PC-3 (cell line): Measurements from ENCODE around the gene RNF123. TPM values are rescaled to one million over a fixed set of nuclear protein-coding genes. Genes with fewer than 3 reads are reported as not detected.

ENCODE experiments used
- ATAC-seq: fragments of 200-7000 bp; cut with Tn5 transposase; 2 replicates; pipeline ENCODE4 v1.9.1; 2020; ENCODE audit warnings: mild to moderate bottlenecking, moderate library complexity
- BruUV-seq: library from RNA; stranded (reverse); fragments of 400-500 nt; replicated peaks from 2 replicates; lab custom pipeline; 2021; lab: Mats Ljungman, UMichigan
- CTCF ChIA-PET: fragments of 300-600 bp; sonication (Branson Sonifier 250); formaldehyde crosslinking; loops from one replicate; lab custom pipeline; 2022; ENCODE audit warnings: antibody characterized with exemption; lab: Charles Lee
- POLR2A ChIA-PET: fragments of 300-600 bp; sonication (Branson Sonifier 250); formaldehyde crosslinking; loops from one replicate; lab custom pipeline; 2022; ENCODE audit warnings: antibody characterized with exemption; ENCODE audit not compliant: unreplicated experiment; lab: Charles Lee
- DNase-seq: peaks from one replicate; pipeline ENCODE4 v3.0.0-alpha.2; 2015
- H2AFZ ChIP-seq: fragments of 300-600 bp; sonication (generic); 2 replicates; pipeline ENCODE4 v1.6.0; 2016; ENCODE audit warnings: antibody characterized with exemption, low read length
- H3F3A ChIP-seq: fragments of 300-600 bp; sonication (generic); one replicate; pipeline ENCODE4 v1.6.0; 2017; ENCODE audit warnings: antibody characterized with exemption, low read length, control low read depth, mild to moderate bottlenecking; ENCODE audit not compliant: unreplicated experiment
- H3K27ac ChIP-seq: fragments of 300-600 bp; sonication (generic); 2 replicates; pipeline ENCODE4 v1.5.1; 2016; ENCODE audit warnings: mild to moderate bottlenecking, low read length
- H3K27me3 ChIP-seq: fragments of 300-600 bp; sonication (generic); 2 replicates; pipeline ENCODE4 v1.6.1; 2016; ENCODE audit warnings: low read length, mixed read lengths
- H3K36me3 ChIP-seq: fragments of 300-600 bp; sonication (generic); 2 replicates; pipeline ENCODE4 v1.6.1; 2016; ENCODE audit warnings: low read depth, mixed run types, low read length, mixed read lengths
- H3K4me1 ChIP-seq: fragments of 300-600 bp; sonication (generic); 2 replicates; pipeline ENCODE4 v1.5.1; 2016; ENCODE audit warnings: low read length; ENCODE audit not compliant: insufficient read depth
- H3K4me2 ChIP-seq: fragments of 300-600 bp; sonication (generic); 2 replicates; pipeline ENCODE4 v1.6.0; 2016; ENCODE audit warnings: low read length
- H3K4me3 ChIP-seq: fragments of 300-600 bp; sonication (generic); 2 replicates; pipeline ENCODE4 v1.5.1; 2016; ENCODE audit warnings: mild to moderate bottlenecking, low read length, mixed read lengths
- H3K79me2 ChIP-seq: fragments of 300-600 bp; sonication (generic); 2 replicates; pipeline ENCODE4 v1.6.1; 2017; ENCODE audit warnings: low read length, mixed read lengths
- H3K9ac ChIP-seq: fragments of 300-600 bp; sonication (generic); 2 replicates; pipeline ENCODE4 v1.6.0; 2016; ENCODE audit warnings: mild to moderate bottlenecking, low read length
- H3K9me2 ChIP-seq: fragments of 300-600 bp; sonication (generic); replicated peaks from 2 replicates; pipeline ENCODE4 v1.6.1; 2016; ENCODE audit warnings: mixed run types, low read length, mixed read lengths
- H3K9me3 ChIP-seq: fragments of 300-600 bp; sonication (generic); 2 replicates; pipeline ENCODE4 v1.6.1; 2016; ENCODE audit warnings: low read length, mixed read lengths
- H4K20me1 ChIP-seq: fragments of 300-600 bp; sonication (generic); 2 replicates; pipeline ENCODE4 v1.6.1; 2016; ENCODE audit warnings: low read length, mixed read lengths
- EZH2 ChIP-seq: fragments of 300-600 bp; sonication (generic); IDR thresholded peaks from one replicate; pipeline ENCODE4 v1.6.1; 2017; ENCODE audit warnings: antibody characterized with exemption, mild to moderate bottlenecking, low read length; ENCODE audit not compliant: unreplicated experiment
- EZH2phosphoT487 ChIP-seq: fragments of 300-600 bp; sonication (generic); IDR thresholded peaks from 2 replicates; pipeline ENCODE4 v1.6.1; 2018; ENCODE audit warnings: mild to moderate bottlenecking, antibody characterized with exemption, low read length, borderline replicate concordance
- intact Hi-C: fragments of 100-400 bp; cut with micrococcal nuclease; formaldehyde crosslinking; loops from 2 replicates; pipeline ENCODE4 v1.9.0; 2023
- total RNA-seq: library from RNA; depleted of rRNA; stranded (reverse); fragments of >200 nt; gene quantifications from 2 replicates; pipeline ENCODE4 v1.2.3, GENCODE V29; 2014
- TF ChIP-seq, protein P1 (sequence below): fragments of 300-600 bp; sonication (generic); conservative IDR thresholded peaks from 2 replicates; pipeline ENCODE4 v1.5.1; 2017; ENCODE audit warnings: antibody characterized with exemption, low read depth, mild to moderate bottlenecking, low read length

Gene RNF123
- total RNA-seq, 1 experiment from 2014 or later: 38.6 TPM

DNA sequence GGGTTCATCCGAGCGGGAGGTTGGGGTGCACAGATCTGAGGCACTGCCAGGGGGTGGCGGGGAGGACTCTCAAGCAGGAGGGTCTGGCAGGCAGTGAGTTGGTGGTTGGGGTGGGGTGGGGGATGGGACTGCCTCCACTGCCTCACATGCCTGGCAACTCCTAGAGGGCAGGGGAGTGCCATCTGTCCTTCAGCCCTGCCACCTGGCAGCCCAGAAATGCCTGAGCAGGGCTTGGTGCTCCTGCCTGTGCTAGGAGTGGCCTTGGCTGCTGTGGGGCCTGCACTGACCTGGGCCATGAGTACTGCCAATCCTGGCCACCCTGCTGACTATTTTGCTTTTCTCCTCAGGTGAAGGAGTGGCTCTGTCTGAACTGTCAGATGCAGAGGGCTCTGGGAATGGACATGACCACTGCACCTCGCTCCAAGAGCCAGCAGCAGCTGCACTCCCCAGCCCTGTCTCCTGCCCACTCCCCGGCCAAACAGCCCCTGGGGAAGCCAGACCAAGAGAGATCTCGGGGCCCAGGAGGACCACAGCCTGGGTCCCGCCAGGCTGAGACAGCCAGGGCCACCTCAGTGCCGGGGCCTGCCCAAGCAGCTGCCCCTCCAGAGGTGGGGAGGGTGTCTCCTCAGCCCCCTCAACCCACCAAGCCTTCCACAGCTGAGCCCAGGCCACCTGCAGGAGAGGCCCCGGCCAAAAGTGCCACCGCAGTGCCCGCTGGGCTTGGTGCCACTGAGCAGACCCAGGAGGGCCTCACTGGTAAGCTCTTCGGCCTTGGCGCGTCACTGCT, 47.2 kb upstream of the RNF123 start:
- no TSS peak for BruUV-seq

DNA sequence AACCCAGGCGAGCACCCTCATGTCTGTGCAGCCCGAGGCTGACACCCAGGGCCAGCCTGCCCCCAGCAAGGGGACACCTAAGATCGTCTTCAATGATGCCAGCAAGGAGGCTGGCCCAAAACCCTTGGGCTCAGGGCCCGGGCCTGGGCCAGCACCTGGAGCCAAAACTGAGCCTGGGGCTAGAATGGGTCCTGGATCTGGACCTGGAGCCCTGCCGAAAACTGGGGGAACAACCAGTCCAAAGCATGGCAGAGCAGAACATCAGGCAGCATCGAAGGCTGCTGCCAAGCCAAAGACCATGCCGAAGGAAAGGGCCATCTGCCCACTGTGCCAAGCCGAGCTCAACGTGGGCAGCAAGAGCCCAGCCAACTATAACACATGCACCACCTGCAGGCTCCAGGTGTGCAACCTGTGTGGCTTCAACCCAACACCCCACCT, 46.6 kb upstream of the RNF123 start:
- Histone ChIP-seq H3K79me2 (no peaks in the 10 kb centered on the region), H3K4me3 (no peak overlapping the region), H3K36me3 (no peaks in the 10 kb centered on the region), H3K4me2 (no peak overlapping the region), H3F3A (no peaks in the 10 kb centered on the region), H2AFZ (no peak overlapping the region), H3K27ac (no peak overlapping the region), H3K4me1 (peaks cover 10% of the 10 kb centered on the region), H3K27me3 (no peaks in the 10 kb centered on the region), H3K9ac (no peak overlapping the region), H3K9me3 (no peaks in the 10 kb centered on the region), H3K9me2 (no peaks in the 10 kb centered on the region), H4K20me1 (no peaks in the 10 kb centered on the region)
- BruUV-seq: no TSS peak
- intact Hi-C loops: no loop called here
- ATAC-seq (no peak), DNase-seq (no peak)
- ChIA-PET CTCF (no interaction called here), POLR2A (no interaction called here)
- TF ChIP-seq, protein P1, sequence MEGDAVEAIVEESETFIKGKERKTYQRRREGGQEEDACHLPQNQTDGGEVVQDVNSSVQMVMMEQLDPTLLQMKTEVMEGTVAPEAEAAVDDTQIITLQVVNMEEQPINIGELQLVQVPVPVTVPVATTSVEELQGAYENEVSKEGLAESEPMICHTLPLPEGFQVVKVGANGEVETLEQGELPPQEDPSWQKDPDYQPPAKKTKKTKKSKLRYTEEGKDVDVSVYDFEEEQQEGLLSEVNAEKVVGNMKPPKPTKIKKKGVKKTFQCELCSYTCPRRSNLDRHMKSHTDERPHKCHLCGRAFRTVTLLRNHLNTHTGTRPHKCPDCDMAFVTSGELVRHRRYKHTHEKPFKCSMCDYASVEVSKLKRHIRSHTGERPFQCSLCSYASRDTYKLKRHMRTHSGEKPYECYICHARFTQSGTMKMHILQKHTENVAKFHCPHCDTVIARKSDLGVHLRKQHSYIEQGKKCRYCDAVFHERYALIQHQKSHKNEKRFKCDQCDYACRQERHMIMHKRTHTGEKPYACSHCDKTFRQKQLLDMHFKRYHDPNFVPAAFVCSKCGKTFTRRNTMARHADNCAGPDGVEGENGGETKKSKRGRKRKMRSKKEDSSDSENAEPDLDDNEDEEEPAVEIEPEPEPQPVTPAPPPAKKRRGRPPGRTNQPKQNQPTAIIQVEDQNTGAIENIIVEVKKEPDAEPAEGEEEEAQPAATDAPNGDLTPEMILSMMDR: no peak
- TF ChIP-seq EZH2phosphoT487 (no peak), EZH2 (no peak)

More for the DNA sequence above, 47.2 kb upstream of the RNF123 start:
- no peak for ATAC-seq
- no peaks in the 10 kb centered on the region for H3K9me3 ChIP-seq
- H4K20me1 ChIP-seq: no peaks in the 10 kb centered on the region
- H3K79me2 ChIP-seq: no peaks in the 10 kb centered on the region
- intact Hi-C loops: no loop called here
- H3K36me3 ChIP-seq: no peaks in the 10 kb centered on the region
- H3K27ac ChIP-seq: no peak overlapping the region
- H3K4me1 ChIP-seq: peaks cover 8% of the 10 kb centered on the region
- H2AFZ ChIP-seq: no peak overlapping the region
- DNase-seq: no peak
- no peaks in the 10 kb centered on the region for H3F3A ChIP-seq
- no peak overlapping the region for H3K4me2 ChIP-seq
- H3K9me2 ChIP-seq: no peaks in the 10 kb centered on the region
- no peak overlapping the region for H3K4me3 ChIP-seq
- POLR2A ChIA-PET: no interaction called here
- no peak for TF ChIP-seq EZH2
- no peak for TF ChIP-seq EZH2phosphoT487
- TF ChIP-seq, protein P1: no peak
- H3K27me3 ChIP-seq: no peaks in the 10 kb centered on the region
- H3K9ac ChIP-seq: no peak overlapping the region
- CTCF ChIA-PET: no interaction called here

DNA sequence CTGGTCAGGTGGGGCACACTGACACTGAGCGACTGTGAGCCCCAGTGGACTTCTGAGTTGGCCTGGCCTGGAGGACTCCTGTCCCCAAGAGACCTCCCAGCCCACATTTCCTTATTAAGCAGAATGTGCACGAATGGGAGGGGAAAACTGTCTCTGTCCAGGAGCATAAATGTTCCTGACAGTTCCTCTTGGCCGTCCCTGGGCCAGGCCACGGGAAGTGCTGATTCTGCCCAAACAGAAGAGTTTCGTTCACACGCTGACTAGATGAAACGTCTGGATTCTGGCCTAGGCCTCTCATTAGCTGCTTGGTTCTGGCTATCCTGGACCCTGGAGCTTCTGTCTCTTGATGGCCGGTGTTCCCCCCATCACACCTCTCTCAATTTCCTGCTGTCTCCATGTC, 44.7 kb upstream of the RNF123 start:
- DNase-seq: no peak
- Histone ChIP-seq H3K9me2 (no peaks in the 10 kb centered on the region), H3K4me2 (no peak overlapping the region), H4K20me1 (no peaks in the 10 kb centered on the region), H3K27me3 (no peaks in the 10 kb centered on the region), H3K27ac (no peak overlapping the region), H3K36me3 (no peaks in the 10 kb centered on the region), H3K9me3 (no peaks in the 10 kb centered on the region), H3K79me2 (no peaks in the 10 kb centered on the region), H3F3A (no peaks in the 10 kb centered on the region), H2AFZ (no peak overlapping the region), H3K9ac (no peak overlapping the region), H3K4me3 (no peak overlapping the region), H3K4me1 (peaks cover 5% of the 10 kb centered on the region; the same call in 1 of the 2 replicates)
- intact Hi-C loops: no loop called here
- TF ChIP-seq EZH2phosphoT487 (no peak), EZH2 (no peak)
- TF ChIP-seq, protein P1: no peak
- BruUV-seq: no TSS peak
- ChIA-PET CTCF (no interaction called here), POLR2A (no interaction called here)
- ATAC-seq: no peak
